SK-N-SH treated with all-trans-retinoic acid at 6 μM for 48 hours (cell line): ENCODE data around the gene GAST.

Source experiments
- CREB5 ChIP-seq: fragments of 250-450 bp; sonication (Bioruptor Pico); IDR thresholded peaks from 2 replicates; pipeline ENCODE4 v1.5.1; 2020; ENCODE audit warnings: low read depth, mild to moderate bottlenecking, moderate library complexity
- CSDC2 ChIP-seq: fragments of 250-450 bp; sonication (Bioruptor Pico); IDR thresholded peaks from 2 replicates; pipeline ENCODE4 v1.5.0; 2020; ENCODE audit warnings: mild to moderate bottlenecking, moderate library complexity
- ESRRG ChIP-seq: fragments of 250-450 bp; sonication (Bioruptor Pico); IDR thresholded peaks from 2 replicates; pipeline ENCODE4 v1.6.1; 2021; ENCODE audit warnings: mild to moderate bottlenecking
- PATZ1 ChIP-seq: fragments of 250-450 bp; sonication (Bioruptor Pico); IDR thresholded peaks from 2 replicates; pipeline ENCODE4 v1.8.0; 2020; ENCODE audit warnings: mild to moderate bottlenecking, moderate library complexity, borderline replicate concordance
- PPARA ChIP-seq: fragments of 250-450 bp; sonication (Bioruptor Pico); IDR thresholded peaks from 2 replicates; pipeline ENCODE4 v1.5.0; 2020; ENCODE audit warnings: mild to moderate bottlenecking, borderline replicate concordance
- RARB ChIP-seq: fragments of 250-450 bp; sonication (Bioruptor Pico); IDR thresholded peaks from 2 replicates; pipeline ENCODE4 v1.8.0; 2021; ENCODE audit warnings: mild to moderate bottlenecking, moderate library complexity
- SNAI2 ChIP-seq: fragments of 250-450 bp; sonication (Bioruptor Pico); IDR thresholded peaks from 2 replicates; pipeline ENCODE4 v1.5.0; 2020; ENCODE audit warnings: mild to moderate bottlenecking, moderate library complexity
- TOX ChIP-seq: fragments of 250-450 bp; sonication (Bioruptor Pico); IDR thresholded peaks from 2 replicates; pipeline ENCODE4 v1.8.0; 2021; ENCODE audit warnings: mild to moderate bottlenecking, moderate library complexity, borderline replicate concordance
- ZFP3 ChIP-seq: fragments of 250-450 bp; sonication (Bioruptor Pico); IDR thresholded peaks from 2 replicates; pipeline ENCODE4 v1.5.0; 2020; ENCODE audit warnings: mild to moderate bottlenecking, moderate library complexity
- ZFP30 ChIP-seq: fragments of 450-650 bp; formaldehyde crosslinking; IDR thresholded peaks from 2 replicates; pipeline ENCODE4 v1.5.0; 2022; ENCODE audit warnings: mild to moderate bottlenecking, moderate library complexity
- ZNF565 ChIP-seq: fragments of 450-650 bp; formaldehyde crosslinking; conservative IDR thresholded peaks from 2 replicates; pipeline ENCODE4 v1.5.0; 2020; ENCODE audit warnings: low read depth, mild to moderate bottlenecking, moderate library complexity
- ZNF8 ChIP-seq: fragments of 450-650 bp; formaldehyde crosslinking; IDR thresholded peaks from 2 replicates; pipeline ENCODE4 v1.5.0; 2020; ENCODE audit warnings: mild to moderate bottlenecking, moderate library complexity
- TF ChIP-seq, protein P1 (sequence below): fragments of 250-450 bp; sonication (Bioruptor Pico); IDR thresholded peaks from 2 replicates; pipeline ENCODE4 v1.5.0; 2020; ENCODE audit warnings: mild to moderate bottlenecking, moderate library complexity
- TF ChIP-seq, protein P2 (sequence below): fragments of 250-450 bp; sonication (Bioruptor Pico); IDR thresholded peaks from 2 replicates; pipeline ENCODE4 v1.5.1; 2021; ENCODE audit warnings: mild to moderate bottlenecking, moderate library complexity

- TF ChIP-seq PATZ1 (no peak), CREB5 (no peak), ESRRG (CRISPR knock-in tag) (no peak), ZFP3 (CRISPR knock-in tag) (no peak), ZFP30 (CRISPR knock-in tag) (no peak), TOX (CRISPR knock-in tag) (no peak), RARB (CRISPR knock-in tag) (no peak), ZNF565 (CRISPR knock-in tag) (no peak), CSDC2 (CRISPR knock-in tag) (no peak), SNAI2 (CRISPR knock-in tag) (no peak), ZNF8 (CRISPR knock-in tag) (no peak), PPARA (no peak)
- TF ChIP-seq, protein P1, sequence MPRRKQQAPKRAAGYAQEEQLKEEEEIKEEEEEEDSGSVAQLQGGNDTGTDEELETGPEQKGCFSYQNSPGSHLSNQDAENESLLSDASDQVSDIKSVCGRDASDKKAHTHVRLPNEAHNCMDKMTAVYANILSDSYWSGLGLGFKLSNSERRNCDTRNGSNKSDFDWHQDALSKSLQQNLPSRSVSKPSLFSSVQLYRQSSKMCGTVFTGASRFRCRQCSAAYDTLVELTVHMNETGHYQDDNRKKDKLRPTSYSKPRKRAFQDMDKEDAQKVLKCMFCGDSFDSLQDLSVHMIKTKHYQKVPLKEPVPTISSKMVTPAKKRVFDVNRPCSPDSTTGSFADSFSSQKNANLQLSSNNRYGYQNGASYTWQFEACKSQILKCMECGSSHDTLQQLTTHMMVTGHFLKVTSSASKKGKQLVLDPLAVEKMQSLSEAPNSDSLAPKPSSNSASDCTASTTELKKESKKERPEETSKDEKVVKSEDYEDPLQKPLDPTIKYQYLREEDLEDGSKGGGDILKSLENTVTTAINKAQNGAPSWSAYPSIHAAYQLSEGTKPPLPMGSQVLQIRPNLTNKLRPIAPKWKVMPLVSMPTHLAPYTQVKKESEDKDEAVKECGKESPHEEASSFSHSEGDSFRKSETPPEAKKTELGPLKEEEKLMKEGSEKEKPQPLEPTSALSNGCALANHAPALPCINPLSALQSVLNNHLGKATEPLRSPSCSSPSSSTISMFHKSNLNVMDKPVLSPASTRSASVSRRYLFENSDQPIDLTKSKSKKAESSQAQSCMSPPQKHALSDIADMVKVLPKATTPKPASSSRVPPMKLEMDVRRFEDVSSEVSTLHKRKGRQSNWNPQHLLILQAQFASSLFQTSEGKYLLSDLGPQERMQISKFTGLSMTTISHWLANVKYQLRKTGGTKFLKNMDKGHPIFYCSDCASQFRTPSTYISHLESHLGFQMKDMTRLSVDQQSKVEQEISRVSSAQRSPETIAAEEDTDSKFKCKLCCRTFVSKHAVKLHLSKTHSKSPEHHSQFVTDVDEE (CRISPR knock-in tag) = no peak
- TF ChIP-seq, protein P2, sequence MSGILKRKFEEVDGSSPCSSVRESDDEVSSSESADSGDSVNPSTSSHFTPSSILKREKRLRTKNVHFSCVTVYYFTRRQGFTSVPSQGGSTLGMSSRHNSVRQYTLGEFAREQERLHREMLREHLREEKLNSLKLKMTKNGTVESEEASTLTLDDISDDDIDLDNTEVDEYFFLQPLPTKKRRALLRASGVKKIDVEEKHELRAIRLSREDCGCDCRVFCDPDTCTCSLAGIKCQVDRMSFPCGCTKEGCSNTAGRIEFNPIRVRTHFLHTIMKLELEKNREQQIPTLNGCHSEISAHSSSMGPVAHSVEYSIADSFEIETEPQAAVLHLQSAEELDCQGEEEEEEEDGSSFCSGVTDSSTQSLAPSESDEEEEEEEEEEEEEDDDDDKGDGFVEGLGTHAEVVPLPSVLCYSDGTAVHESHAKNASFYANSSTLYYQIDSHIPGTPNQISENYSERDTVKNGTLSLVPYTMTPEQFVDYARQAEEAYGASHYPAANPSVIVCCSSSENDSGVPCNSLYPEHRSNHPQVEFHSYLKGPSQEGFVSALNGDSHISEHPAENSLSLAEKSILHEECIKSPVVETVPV = no peak
These were observed 39.2 kb downstream of the GAST start for GRCh38 chr17:41751288-41751687.
